ENCODE data around the gene MRPL51.

GRCh38 chr12:6534945-6535696, 42.1 kb upstream of the MRPL51 start:
- TF ChIP-seq CHD4 (IDR thresholded peaks at IDR 0.05; ENCODE audit: insufficient read depth, insufficient replicate concordance, low read depth, low read length, poor library complexity, severe bottlenecking), result no peak
- TF ChIP-seq CEBPG (CRISPR knock-in tag; IDR thresholded peaks at IDR 0.05), result no peak
- peak in 1 of 2 experiments; percentile 49; a peak in 1 of 4 replicates for TF ChIP-seq CEBPG (tag; conservative IDR thresholded peaks at IDR 0.05 in 1 of 2, IDR thresholded peaks at IDR 0.05 in 1 of 2)
